Breast epithelium (tissue), 4 donors: ENCODE measurements around the gene CCR3. TPM values are rescaled to one million over a fixed set of nuclear protein-coding genes. Genes with fewer than 3 reads are reported as not detected.

Experiments used
- DNase-seq, 2 donors: peaks; one replicate each; pipeline ENCODE4 v3.0.0-alpha.2; 2019; ENCODE audit warnings: low spot score in 2 of 2
- H3K27ac ChIP-seq, 2 donors: fragments of 200-600 bp; sonication (generic) in 1 of 2; one replicate each; pipeline ENCODE4 v1.5.1; 2016 to 2019; ENCODE audit warnings: mild to moderate bottlenecking in 1 of 2
- H3K27me3 ChIP-seq, 2 donors: fragments of 200-600 bp; sonication (generic) in 1 of 2; one replicate each; pipeline versions ENCODE4 v1.5.1 to v1.6.0; 2017 to 2019; ENCODE audit warnings: control low read depth in 1 of 2, mild to moderate bottlenecking in 1 of 2
- H3K36me3 ChIP-seq: fragments of 200-600 bp; one replicate; pipeline ENCODE4 v1.5.1; 2019
- H3K4me1 ChIP-seq, 2 donors: fragments of 200-600 bp; sonication (generic); one replicate each; pipeline ENCODE4 v1.5.1; 2016 to 2019; ENCODE audit warnings: control low read depth in 1 of 2
- H3K4me3 ChIP-seq, 3 donors: fragments of 200-600 bp; sonication (generic); 1 replicate in 2 of 3; 2 replicates in 1 of 3; pipeline ENCODE4 v1.5.1; 2016 to 2019; ENCODE audit warnings: mild to moderate bottlenecking in 3 of 3, moderate library complexity in 2 of 3
- H3K9me3 ChIP-seq, 2 donors: fragments of 200-600 bp; sonication (generic) in 1 of 2; one replicate each; pipeline ENCODE4 v1.5.1; 2016 to 2019; ENCODE audit warnings: control low read depth in 1 of 2
- POLR2A ChIP-seq: fragments of 450-650 bp; IDR thresholded peaks from one replicate; pipeline ENCODE4 v1.6.1; 2016; ENCODE audit warnings: antibody characterized with exemption, mild to moderate bottlenecking, moderate library complexity
- POLR2AphosphoS5 ChIP-seq, 3 donors: sonication (generic); formaldehyde crosslinking; IDR thresholded peaks; one replicate each; pipeline ENCODE4 v1.6.1; 2017; ENCODE audit warnings: antibody characterized with exemption in 3 of 3
- intact Hi-C: fragments of 100-400 bp; cut with DNase I; formaldehyde crosslinking; loops from one replicate; pipeline ENCODE4 v1.15.1; 2023; ENCODE audit warnings: low total_unique reads
- total RNA-seq, 3 donors: library from RNA; depleted of rRNA; stranded (reverse); fragments of >200 nt; gene quantifications; one replicate each; pipeline ENCODE4 v1.1.0, GENCODE V29; 2016
- TF ChIP-seq, protein P1 (sequence below), 3 donors: fragments of 450-650 bp; IDR thresholded peaks; one replicate each; pipeline ENCODE4 v1.5.1; 2016 to 2017; ENCODE audit warnings: antibody characterized with exemption in 3 of 3, mild to moderate bottlenecking in 3 of 3, moderate library complexity in 3 of 3

The CCR3 gene
- total RNA-seq, 3 donors from 2014 or later, result not detected

DNA sequence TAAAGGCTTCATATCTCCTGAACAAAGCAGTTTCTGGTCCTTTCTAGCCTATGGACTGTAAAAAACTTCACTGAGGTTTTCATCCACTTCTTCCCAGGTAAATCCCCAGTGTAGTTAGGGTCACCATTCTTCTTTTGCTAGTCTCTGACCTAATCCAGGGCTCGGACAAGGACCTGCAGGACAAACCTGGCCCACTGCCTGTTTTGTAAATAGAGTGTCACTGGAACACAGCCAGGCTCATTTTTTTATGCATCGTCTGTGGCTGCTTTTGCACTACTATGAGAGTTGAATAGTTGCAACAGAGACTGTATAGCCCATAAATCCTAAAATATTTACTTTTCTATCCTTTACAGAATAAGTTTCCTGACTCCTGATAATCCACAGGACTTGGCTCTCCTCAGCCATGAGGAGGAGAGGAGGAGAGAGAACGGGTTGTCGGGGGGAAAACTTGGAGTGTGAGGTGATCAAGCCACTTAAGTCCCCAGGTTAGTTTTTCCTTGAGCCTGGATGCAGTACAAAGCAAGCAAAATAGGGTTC is 29.0 kb downstream of the CCR3 start:
- H3K4me3 ChIP-seq, result no peak overlapping the region
- TF ChIP-seq, protein P1, sequence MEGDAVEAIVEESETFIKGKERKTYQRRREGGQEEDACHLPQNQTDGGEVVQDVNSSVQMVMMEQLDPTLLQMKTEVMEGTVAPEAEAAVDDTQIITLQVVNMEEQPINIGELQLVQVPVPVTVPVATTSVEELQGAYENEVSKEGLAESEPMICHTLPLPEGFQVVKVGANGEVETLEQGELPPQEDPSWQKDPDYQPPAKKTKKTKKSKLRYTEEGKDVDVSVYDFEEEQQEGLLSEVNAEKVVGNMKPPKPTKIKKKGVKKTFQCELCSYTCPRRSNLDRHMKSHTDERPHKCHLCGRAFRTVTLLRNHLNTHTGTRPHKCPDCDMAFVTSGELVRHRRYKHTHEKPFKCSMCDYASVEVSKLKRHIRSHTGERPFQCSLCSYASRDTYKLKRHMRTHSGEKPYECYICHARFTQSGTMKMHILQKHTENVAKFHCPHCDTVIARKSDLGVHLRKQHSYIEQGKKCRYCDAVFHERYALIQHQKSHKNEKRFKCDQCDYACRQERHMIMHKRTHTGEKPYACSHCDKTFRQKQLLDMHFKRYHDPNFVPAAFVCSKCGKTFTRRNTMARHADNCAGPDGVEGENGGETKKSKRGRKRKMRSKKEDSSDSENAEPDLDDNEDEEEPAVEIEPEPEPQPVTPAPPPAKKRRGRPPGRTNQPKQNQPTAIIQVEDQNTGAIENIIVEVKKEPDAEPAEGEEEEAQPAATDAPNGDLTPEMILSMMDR (IDR thresholded peaks at IDR 0.05), result no peak
- TF ChIP-seq POLR2AphosphoS5 (IDR thresholded peaks at IDR 0.05) (no peak), POLR2A (no peak)
- no peak for DNase-seq
- H3K9me3 ChIP-seq, result no peaks in the 10 kb centered on the region
- H3K27me3 ChIP-seq, result no peaks in the 10 kb centered on the region
- intact Hi-C loops, result no loop called here
- no peak overlapping the region for H3K27ac ChIP-seq
- no peaks in the 10 kb centered on the region for H3K4me1 ChIP-seq
- H3K36me3 ChIP-seq, result no peaks in the 10 kb centered on the region

DNA sequence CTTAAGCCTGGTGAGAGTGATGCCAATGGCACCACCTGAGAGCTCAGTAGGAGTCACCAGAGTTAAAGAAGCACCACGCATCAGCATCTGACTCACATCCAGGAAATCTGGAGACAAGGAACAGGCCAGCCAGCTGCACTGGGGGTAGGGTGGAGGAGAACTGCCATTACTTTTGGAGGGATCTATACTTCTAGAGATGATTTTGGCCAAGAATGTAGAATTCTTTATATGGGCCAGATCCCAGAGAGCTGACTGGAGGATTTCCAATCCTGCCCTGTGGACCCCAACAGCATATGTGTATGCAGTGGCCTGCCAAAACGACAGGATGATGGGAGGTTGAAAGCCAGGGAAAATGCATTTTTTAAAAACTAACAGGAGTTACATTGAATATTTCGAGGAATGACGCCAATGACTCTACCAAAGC is 29.8 kb downstream of the CCR3 start:
- Histone ChIP-seq H3K9me3 (no peaks in the 10 kb centered on the region), H3K4me1 (no peaks in the 10 kb centered on the region), H3K4me3 (no peak overlapping the region), H3K36me3 (no peaks in the 10 kb centered on the region), H3K27ac (no peak overlapping the region), H3K27me3 (no peaks in the 10 kb centered on the region)
- no peak for TF ChIP-seq POLR2A
- TF ChIP-seq, protein P1 (IDR thresholded peaks at IDR 0.05), result no peak
- no peak for TF ChIP-seq POLR2AphosphoS5 (IDR thresholded peaks at IDR 0.05)
- intact Hi-C loops, result no loop called here
- no peak for DNase-seq

DNA sequence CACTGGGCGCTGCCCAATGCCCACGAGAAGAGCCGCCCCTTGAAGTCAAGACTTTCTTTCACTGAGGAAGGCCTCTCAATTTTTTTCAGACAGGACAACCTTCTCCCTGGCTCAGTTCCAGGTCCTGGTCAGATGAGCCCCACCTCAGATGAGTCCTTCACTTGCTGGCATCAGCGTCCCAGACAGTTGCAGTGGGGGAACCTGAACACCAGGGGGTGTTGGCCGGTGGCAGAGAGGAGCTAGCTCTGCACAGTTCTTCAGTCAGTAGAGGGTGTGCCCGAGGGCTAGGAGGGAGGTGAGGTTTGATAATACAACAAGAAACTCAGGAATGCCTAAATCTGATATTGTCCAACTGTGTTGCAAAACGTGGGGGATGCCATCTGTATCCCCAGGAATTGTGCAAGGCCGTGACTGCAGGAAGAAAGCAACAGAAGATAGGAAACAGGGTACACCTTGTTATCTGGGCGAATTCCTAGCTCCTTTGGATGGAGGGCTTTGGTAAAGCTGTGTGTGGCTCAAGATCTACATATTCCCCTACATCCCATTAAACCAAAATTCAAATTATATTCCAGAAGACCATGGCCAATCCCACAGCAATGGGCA is 34.3 kb downstream of the CCR3 start:
- no peaks in the 10 kb centered on the region for H3K36me3 ChIP-seq
- no peak for TF ChIP-seq POLR2AphosphoS5 (IDR thresholded peaks at IDR 0.05)
- TF ChIP-seq, protein P1 (IDR thresholded peaks at IDR 0.05), result peak in 2 of 3 donors; percentile 33 to 39
- H3K27ac ChIP-seq, result no peak overlapping the region
- H3K4me3 ChIP-seq, result no peak overlapping the region
- no peaks in the 10 kb centered on the region for H3K4me1 ChIP-seq
- H3K9me3 ChIP-seq, result peaks cover 8 to 13% of the 10 kb centered on the region in 2 donors
- DNase-seq, result peak in 1 of 2 donors; percentile 56
- H3K27me3 ChIP-seq, result no peaks in the 10 kb centered on the region
- intact Hi-C loops, result no loop called here

DNA sequence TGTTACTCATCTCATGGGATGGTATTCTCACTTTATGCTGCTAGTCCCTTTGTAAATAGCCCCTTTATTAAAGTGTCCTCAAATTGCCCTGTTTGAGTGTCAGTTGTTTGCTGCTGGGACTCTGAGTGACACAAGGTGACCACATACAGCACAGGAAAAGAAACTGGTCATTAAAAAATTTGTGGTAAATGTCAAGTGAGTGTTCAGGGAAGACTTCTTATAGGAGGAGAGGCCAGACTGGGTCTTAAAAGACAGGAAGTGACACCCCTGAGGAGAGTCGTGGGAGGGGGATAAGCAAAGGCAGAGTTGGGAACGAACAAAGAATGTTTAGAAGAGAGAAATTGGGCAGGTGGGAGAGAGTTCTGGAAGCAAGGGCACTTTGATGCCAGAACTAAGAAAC is 35.2 kb downstream of the CCR3 start:
- no peak for TF ChIP-seq POLR2AphosphoS5 (IDR thresholded peaks at IDR 0.05)
- TF ChIP-seq, protein P1 (IDR thresholded peaks at IDR 0.05), result no peak
- no peak for TF ChIP-seq POLR2A
- Histone ChIP-seq H3K4me3 (no peak overlapping the region), H3K9me3 (peaks cover 8 to 13% of the 10 kb centered on the region in 2 donors), H3K27ac (no peak overlapping the region), H3K36me3 (no peaks in the 10 kb centered on the region), H3K27me3 (no peaks in the 10 kb centered on the region), H3K4me1 (no peaks in the 10 kb centered on the region)
- no peak for DNase-seq
- intact Hi-C loops, result no loop called here

DNA sequence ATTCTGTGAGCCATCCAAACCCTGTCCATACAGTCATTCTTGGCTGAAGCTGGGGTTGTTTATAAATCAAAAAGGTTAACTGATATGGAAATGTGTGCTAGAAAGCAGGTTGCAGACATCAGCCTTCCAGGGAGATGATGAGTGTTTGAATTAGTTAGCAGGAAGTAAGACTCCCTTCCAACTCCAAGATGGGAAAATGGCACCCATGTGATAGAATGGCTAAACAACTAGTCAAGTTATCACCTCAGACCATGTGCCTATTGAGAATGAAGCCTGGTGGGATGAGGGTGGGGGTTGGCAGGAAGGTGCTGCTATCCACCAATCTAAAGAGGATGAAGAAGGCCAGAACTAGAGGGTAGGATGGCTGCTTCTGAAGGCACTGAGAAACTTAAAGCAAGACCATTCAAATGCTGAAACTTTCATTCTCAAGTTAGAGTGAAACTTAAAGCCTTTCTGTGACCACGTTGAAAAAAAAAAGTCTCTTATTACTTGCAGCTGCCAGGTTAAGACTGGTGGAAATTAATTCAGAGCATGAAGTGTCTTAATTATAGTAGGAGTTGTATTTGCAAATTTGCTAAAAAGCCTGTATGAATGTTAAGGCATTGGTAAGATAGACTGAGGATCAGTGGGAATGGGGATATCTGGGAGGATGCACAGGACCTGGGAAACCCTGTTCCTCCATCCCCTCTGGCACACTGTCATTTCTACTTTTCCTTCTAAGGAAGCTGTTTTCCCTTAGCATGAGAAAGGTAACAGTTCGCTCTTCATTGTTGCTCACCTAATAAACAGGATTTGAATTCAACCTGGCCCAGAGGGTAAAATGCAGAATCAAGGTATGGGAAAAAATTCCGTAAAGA is 36.8 kb downstream of the CCR3 start:
- no peak for TF ChIP-seq POLR2A
- no peak for TF ChIP-seq POLR2AphosphoS5 (IDR thresholded peaks at IDR 0.05)
- TF ChIP-seq, protein P1 (IDR thresholded peaks at IDR 0.05), result no peak
- no peak overlapping the region for H3K27ac ChIP-seq
- H3K27me3 ChIP-seq, result no peaks in the 10 kb centered on the region
- intact Hi-C loops, result no loop called here
- H3K4me1 ChIP-seq, result no peaks in the 10 kb centered on the region
- no peaks in the 10 kb centered on the region for H3K36me3 ChIP-seq
- H3K9me3 ChIP-seq, result peaks cover 8 to 13% of the 10 kb centered on the region in 2 donors
- DNase-seq, result no peak
- H3K4me3 ChIP-seq, result no peak overlapping the region
